GM18526 (cell line): ENCODE results near the gene CLIC4.

Source experiments
- POLR2A ChIP-seq: IDR thresholded peaks from 3 replicates; pipeline ENCODE4 v1.6.1; 2011; ENCODE audit not compliant: insufficient read length; ENCODE audit errors: extremely low read depth

The CLIC4 gene

DNA sequence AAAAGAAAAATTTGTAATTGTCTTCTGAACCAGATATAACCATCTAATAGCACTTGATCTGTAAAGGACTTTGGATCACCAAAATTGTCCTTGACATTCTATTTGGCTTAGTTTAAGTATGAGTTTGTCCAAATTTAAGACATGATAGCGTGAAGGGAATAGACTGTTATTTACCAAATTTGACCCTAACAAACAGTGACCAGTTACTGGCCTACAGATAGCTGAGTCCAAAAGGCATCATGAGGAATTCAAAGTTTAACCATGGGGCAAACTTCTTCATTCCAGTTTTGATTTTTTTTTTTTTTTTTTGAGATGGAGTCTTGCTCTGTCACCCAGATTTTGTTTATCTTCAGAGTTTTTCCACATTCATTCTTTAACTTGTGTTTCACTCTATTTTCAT, 38.5 kb downstream of the CLIC4 start:
- no peak for TF ChIP-seq POLR2A

DNA sequence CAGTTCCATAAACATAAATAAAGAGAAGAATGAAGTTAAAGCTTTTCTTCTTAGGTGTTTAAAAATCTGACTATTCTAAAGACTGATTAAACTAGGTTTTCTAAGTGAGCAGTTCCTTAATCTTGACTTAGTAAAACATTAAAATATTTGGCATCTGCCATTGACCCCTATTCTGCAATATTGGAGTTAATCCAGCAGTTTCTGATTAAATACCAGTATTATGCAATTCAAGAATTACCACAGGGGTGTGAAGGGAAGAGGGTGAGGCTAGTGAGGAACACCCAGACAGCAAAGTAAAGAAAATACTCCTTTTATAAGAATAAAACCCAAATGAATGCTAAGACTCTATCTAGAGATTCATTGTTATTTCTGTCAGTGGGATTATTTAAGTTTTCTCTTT, 40.9 kb downstream of the CLIC4 start:
- no peak for TF ChIP-seq POLR2A

DNA sequence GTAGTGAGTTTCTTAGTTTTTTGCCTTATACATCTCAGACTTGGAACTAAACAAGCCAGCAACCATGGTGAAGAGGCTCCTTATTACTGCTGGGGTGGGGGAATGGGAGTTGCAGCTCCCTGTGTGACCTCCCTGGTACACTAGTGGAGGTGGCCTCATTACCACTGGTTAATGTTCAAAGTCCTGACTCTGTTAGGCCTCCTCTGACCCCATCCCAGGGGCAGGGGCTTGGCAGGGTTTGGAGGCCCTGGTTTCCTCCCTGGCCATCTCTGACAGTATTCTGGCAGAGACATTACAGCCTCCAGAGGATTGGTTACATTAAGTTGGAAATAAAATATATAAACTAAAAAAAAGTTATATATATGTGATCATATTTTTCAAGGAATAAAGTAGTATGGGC, 45.2 kb downstream of the CLIC4 start:
- TF ChIP-seq POLR2A, result no peak

DNA sequence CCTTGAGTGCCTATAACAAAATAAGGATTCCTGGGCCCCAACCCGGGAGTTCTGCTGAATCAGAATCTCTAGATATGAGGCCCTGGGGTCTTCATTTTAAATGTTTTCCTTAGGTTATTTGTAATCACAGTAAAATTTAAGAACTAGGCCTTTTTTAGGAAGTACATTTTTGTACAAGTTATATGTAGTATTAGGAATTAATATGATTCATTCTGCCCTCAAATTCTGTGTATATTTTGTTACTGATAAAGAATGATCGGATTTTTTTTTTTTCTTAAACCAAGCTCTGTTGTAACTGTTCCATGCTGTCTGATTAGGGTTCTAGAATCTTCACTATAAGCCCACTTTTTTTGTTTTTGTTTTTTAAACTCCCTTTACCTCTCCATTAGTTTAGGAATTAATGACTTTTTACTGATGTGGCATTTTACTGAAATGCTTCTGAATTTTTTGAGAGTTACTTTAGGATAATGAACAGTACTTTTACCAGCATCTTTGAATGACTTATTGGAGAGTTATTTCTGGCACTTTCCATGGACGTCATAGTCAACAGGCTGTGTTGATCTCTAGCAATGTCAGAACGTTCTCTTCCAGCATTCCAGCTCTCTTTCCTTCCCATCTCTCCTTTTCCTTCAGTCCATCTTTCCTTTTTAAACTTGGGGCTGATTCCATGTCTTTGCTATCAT, 48.3 kb downstream of the CLIC4 start:
- no peak for TF ChIP-seq POLR2A

DNA sequence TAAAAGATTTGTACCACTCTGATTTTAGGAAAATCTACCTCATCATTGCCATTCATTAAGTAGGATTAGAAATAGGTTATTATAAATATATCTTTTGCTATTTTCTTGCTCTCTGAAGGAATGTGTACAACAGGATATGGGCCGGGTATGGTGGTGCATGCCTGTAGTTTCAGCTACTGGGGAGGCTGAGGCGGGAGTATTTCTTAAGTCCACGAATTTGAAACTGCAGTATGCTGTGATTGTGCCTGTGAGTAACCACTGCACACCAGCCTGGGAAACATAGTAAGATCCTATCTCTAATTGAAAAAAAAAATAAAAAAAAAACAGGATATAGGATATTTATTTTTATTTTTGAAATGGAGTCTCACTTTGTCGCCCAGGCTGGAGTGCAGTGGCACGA, 50.0 kb downstream of the CLIC4 start:
- no peak for TF ChIP-seq POLR2A

DNA sequence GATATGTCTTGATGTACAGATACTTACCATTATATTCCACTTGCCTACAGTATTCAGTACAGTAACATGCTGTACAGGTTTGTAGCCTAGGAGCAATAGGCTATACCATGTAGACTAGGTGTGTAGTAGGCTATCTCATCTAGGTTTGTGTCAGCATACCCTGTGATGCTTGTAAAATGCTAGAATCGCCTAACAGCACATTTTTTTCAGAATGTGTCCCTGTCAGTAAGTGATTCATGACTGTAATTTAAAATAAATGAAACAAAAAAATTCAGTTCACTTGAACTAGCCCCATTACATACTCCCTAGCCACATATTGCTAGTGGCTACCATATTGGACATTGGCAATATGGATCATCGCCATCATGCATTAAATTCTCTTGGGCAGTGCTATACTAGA, 51.3 kb downstream of the CLIC4 start:
- no peak for TF ChIP-seq POLR2A

DNA sequence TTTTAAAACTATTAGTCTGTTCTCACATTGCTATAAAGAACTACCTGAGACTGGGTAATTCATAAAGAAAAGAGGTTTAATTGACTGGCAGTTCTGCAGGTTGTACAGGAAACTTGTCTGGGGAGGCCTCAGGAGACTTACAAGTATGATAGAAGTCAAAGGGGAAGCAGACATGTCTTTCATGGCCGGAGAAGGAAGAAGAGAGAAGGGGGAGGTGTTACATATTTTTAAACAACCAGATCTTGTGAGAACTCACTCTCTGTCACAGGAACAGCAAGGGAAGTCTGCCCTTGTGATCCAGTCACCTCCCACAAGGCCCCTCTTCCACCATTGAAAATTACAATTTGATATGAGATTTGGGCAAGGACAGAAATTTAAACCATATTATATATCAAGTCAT, 55.9 kb downstream of the CLIC4 start:
- no peak for TF ChIP-seq POLR2A

DNA sequence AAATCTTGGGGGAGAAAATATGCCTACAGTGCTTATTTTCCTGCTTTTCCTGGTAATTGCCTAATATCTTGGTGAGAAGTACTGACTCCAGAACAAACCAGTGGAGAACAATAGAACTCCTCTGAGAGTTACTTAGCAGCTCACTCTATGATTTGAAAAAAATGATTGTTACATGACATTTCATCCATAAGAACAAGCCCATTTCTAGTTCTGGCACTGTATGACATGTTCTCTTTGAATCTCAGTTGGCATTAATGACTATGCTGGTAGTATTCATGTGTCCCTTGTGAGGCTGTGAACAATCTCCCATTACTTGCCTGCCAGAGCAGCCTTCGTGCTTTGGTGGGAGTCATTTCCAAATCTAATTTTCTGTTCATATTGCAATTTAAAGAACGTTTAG, 58.0 kb downstream of the CLIC4 start:
- TF ChIP-seq POLR2A, result no peak

DNA sequence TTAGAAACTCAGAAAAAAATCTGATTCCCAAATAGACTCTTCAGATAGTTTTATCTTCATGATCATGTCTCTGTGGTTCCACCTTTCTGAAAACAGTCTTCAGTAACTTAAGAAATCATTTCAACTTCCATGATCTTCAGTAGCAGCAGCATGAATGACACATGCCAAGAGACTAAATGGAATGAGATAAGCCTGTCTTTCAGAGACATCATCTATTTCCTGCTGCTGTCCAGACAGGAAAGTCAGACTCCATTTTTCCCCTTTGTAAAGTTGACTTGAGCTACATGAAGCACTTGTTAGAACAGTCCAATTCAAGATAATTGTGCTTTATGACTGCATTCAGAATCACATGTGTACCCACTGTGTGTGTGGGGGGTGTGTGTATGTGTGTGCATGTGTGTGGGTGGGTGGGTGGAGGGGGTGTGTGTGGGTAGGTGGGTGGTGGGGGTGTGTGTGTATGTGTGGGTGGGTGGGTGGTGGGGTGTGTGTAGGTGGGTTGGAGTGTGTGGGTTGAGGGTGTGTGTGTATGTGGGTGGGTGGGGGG, 58.8 kb downstream of the CLIC4 start:
- no peak for TF ChIP-seq POLR2A

DNA sequence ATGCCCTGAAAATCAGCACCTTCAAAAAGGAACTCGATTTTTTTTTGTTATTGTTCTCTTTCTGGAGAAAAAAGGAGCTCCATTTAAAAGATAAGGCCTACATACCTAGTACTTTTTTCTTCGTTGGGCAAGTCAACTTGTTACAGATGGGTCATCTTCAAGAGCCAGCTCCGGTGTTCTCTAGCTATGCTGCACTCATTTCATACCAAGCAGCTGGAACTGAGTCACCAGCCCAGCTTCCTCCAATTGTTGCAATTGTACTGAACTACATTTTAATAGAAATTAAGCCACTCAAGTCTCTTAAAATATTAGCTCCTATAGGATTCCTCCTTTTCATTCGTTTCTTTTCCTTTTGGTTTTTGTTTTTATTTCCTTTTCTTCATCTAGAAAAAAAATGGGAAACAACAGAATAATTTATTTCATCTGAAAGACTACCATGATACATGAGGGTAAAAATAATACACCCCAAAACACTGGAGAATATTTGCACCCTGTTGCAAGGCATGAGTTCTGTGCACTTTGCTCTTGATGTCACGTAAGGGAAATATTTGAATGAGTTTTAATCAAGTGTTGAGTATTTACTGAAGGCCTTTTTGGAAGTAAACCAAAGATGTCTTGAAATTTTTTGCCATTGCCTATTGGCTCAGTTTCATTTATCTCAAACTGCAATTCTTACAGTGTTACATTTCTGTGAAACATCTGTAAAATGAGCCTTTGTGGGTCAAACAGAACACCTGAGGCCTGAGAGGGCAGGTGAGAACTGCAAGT, 60.5 kb downstream of the CLIC4 start:
- TF ChIP-seq POLR2A, result no peak

DNA sequence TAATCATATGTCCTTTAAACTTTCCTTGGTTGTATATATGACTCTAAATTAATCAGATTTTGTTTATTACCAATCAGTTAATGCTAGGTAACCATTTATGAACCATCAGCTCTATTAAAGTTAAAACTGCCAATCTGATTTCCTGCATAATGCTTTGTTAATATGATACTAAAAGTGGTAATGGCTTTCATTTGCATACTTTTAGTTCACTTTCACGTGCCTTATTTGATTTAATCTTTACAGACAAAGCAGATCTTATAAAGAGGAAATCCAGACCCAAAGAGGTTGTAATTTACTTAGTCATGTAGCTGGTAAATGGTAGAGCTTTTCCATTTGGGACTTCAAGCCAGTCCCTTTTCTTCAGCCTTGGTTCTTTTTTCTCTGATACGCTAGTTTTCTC, 61.3 kb downstream of the CLIC4 start:
- no peak for TF ChIP-seq POLR2A

DNA sequence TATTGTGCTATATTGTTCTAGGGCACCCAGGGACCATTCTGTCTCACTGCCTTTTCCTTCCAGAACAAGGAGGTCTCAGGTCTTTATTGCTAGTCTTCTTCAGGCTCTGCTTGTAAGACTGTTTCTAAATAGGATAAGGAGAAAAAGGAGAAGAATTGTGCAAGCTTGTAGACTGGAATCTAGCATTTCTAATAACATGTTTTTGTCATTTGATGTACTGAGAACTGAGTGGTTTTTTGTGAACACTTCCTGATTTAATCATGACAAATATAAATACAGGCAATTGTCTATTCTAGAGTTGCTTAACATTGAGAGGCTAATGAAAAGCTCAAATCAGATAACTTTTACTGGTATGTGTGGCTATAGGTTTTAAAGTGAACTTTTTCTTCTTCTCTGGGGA, 77.6 kb downstream of the CLIC4 start:
- no peak for TF ChIP-seq POLR2A

DNA sequence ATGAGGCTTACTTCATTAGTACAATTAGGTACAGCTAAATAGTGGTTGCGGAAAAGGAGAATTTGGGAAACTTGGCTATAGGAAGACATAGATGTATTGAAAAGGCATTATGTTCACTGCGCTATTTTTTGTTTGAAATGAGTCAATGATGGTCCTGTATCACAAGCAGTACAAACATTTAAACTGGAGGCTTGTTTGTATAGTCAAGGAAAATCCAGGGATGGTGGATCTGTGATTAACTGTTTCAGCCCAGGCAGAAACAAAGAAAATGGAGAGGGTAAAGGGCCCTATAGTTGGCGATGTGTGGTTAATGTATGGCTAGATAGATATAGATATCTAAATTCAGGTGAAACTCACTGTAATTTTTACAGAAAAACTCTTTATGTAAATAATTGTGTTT, 79.9 kb downstream of the CLIC4 start:
- TF ChIP-seq POLR2A, result no peak

DNA sequence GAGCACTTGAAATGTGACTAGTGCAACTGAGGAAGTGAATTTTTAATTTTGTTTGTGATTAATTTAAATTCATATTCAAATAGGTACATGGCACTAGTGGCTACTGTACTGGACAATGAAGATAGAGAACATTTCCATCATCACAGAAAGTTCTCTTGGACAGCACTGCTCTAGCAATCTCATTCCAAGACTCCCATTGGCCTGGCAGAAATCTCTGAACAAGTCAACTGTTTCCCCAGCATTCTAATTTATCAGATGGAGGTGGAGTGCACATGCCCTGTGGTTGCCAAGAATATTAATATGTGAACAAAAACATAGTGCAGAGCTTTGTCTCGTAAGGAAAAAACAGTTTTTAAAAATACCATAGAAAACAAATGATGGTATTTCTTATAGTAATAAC, 81.3 kb downstream of the CLIC4 start:
- no peak for TF ChIP-seq POLR2A

DNA sequence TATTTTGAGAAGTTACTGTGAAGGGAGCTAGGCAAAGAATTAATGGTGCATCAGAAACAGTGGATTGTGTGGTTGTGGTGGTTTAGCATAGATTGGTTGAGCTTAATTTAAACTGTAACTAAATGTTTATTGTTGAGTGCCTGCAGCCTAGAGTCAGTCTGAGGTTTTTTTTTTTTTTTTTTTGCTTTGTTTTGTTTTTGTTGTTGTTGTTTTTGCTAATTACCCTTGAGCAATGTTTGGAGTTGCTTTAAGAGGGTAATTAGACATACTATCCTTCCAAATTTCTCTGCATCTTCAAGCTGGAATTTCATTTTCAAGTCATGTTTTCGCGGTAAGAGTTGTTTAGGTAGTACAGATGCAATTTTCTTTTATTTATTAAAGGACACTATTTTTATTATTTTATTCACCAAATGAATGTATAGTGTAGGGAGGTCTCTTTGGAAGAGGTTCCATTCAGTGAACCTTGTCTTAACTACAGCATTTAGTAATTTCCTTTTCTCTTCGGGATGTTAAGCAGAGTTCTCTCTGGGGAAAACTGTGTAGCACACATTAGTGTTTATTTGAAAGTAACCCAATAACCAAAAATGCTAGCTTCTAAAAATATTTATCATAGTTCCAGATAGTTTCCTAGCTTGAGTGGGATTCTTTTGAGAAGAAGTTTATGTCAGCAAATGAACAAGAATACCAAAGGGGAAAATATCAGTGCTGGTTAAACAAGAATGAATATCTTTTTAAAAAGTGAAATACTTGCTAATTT, 82.3 kb downstream of the CLIC4 start:
- no peak for TF ChIP-seq POLR2A
